ENCODE data around the gene SLC29A2.
"Not testable (repeated sequence)": the region's sequence is repeated elsewhere in the genome, so short reads cannot be mapped to it uniquely, and the experiment has no call there.

Gene SLC29A2

DNA sequence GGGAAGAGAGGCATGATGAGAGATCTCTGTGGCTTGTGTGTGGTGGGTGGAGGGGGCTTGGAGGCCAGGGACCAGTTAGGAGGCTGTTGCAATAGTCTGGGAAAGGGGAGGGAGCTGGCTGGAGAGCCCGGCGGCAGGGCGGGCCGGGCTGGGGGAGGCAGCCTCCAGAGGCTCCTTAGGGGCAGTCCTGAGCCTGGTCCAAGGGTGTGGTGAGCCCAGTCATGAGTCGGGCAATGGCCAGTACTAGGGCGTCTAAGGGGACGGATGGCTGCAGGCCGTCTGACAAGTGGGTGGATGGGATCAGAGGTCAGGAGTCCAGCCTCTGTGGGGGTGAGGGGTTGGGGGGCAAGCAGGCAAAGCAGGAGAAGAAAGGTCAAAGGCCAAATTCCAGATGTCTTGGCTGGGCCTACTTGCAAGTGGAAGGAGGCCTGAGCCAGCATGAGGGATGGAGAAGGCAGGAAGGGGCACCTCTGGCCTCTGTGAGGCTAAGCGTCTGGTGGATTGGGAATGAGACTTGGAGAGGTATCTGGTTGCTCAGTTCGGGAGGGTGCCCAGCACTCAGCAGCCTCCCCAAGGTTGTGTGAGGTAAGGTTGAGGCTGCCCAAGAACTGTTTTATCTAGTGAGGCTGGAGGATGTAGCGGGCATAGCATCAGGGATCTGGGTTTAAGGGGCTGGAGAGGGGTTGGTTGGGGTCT, 48.7 kb downstream of the SLC29A2 start:
- Histone ChIP-seq H3K4me1 (ENCODE audit: insufficient read depth, poor library complexity, severe bottlenecking) (peaks cover 27% of the 10 kb centered on the region), H3K9me3 (ENCODE audit: severe bottlenecking) (peaks cover 3% of the 10 kb centered on the region), H3K27me3 (ENCODE audit: insufficient read depth, poor library complexity, severe bottlenecking) (no peaks in the 10 kb centered on the region), H3K36me3 (ENCODE audit: low read depth) (no peaks in the 10 kb centered on the region), H3K27ac (ENCODE audit: poor library complexity, severe bottlenecking) (no peak overlapping the region), H3K4me3 (ENCODE audit: severe bottlenecking) (no peak overlapping the region)
- no peak for DNase-seq (ENCODE audit: low spot score)
- TF ChIP-seq, protein P1, sequence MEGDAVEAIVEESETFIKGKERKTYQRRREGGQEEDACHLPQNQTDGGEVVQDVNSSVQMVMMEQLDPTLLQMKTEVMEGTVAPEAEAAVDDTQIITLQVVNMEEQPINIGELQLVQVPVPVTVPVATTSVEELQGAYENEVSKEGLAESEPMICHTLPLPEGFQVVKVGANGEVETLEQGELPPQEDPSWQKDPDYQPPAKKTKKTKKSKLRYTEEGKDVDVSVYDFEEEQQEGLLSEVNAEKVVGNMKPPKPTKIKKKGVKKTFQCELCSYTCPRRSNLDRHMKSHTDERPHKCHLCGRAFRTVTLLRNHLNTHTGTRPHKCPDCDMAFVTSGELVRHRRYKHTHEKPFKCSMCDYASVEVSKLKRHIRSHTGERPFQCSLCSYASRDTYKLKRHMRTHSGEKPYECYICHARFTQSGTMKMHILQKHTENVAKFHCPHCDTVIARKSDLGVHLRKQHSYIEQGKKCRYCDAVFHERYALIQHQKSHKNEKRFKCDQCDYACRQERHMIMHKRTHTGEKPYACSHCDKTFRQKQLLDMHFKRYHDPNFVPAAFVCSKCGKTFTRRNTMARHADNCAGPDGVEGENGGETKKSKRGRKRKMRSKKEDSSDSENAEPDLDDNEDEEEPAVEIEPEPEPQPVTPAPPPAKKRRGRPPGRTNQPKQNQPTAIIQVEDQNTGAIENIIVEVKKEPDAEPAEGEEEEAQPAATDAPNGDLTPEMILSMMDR (IDR thresholded peaks at IDR 0.05; ENCODE audit: poor library complexity, severe bottlenecking): no peak
- no peak for ATAC-seq (ENCODE audit: low read depth)

GRCh38 chr11:66321606-66322005, 50.0 kb downstream of the SLC29A2 start:
- Histone ChIP-seq H3K4me1 (ENCODE audit: insufficient read depth, poor library complexity, severe bottlenecking) (peaks cover 14% of the 10 kb centered on the region), H3K27ac (ENCODE audit: poor library complexity, severe bottlenecking) (no peak overlapping the region), H3K9me3 (ENCODE audit: severe bottlenecking) (peaks cover 3% of the 10 kb centered on the region), H3K4me3 (ENCODE audit: severe bottlenecking) (no peak overlapping the region), H3K27me3 (ENCODE audit: insufficient read depth, poor library complexity, severe bottlenecking) (no peaks in the 10 kb centered on the region), H3K36me3 (ENCODE audit: low read depth) (no peaks in the 10 kb centered on the region)
- TF ChIP-seq, protein P1 (IDR thresholded peaks at IDR 0.05; ENCODE audit: poor library complexity, severe bottlenecking): no peak
- no peak for DNase-seq (ENCODE audit: low spot score)
- ATAC-seq (ENCODE audit: low read depth): no peak

GRCh38 chr11:66320748-66321147, 50.8 kb downstream of the SLC29A2 start:
- not testable (repeated sequence) for ATAC-seq (ENCODE audit: low read depth); H3K4me1 ChIP-seq (ENCODE audit: insufficient read depth, poor library complexity, severe bottlenecking); H3K27me3 ChIP-seq (ENCODE audit: insufficient read depth, poor library complexity, severe bottlenecking); DNase-seq (ENCODE audit: low spot score); H3K4me3 ChIP-seq (ENCODE audit: severe bottlenecking); H3K9me3 ChIP-seq (ENCODE audit: severe bottlenecking); H3K36me3 ChIP-seq (ENCODE audit: low read depth); H3K27ac ChIP-seq (ENCODE audit: poor library complexity, severe bottlenecking)

- H3K27me3 ChIP-seq (ENCODE audit: insufficient read depth, poor library complexity, severe bottlenecking); ATAC-seq (ENCODE audit: low read depth); H3K36me3 ChIP-seq (ENCODE audit: low read depth); DNase-seq (ENCODE audit: low spot score); H3K9me3 ChIP-seq (ENCODE audit: severe bottlenecking); H3K4me1 ChIP-seq (ENCODE audit: insufficient read depth, poor library complexity, severe bottlenecking); H3K4me3 ChIP-seq (ENCODE audit: severe bottlenecking); H3K27ac ChIP-seq (ENCODE audit: poor library complexity, severe bottlenecking): not testable (repeated sequence)
Observed at GRCh38 chr11:66320289-66320688, 51.3 kb downstream of the SLC29A2 start.

DNA sequence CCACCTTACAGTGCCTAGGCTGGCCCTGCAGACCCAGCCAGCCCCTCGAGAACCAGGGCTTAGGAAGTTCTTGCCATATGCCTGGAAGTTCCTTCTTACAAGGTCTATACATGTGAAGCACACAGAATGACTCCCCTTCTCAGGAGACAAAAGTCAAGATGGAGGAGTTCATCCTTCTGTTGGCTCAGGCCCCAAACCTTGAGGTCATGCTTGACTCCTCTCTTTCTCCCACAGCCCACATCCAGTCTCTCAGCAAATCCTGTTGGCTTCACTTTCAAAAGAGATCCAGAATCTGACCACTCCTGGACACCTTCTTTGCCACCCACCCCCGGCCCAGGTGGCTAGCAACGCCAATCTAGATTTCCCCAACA, 53.0 kb downstream of the SLC29A2 start:
- DNase-seq (ENCODE audit: low spot score) (no peak), ATAC-seq (ENCODE audit: low read depth) (no peak)
- H3K27ac ChIP-seq (ENCODE audit: poor library complexity, severe bottlenecking): peak overlapping the region; percentile 2
- H3K4me3 ChIP-seq (ENCODE audit: severe bottlenecking): no peak overlapping the region
- H3K36me3 ChIP-seq (ENCODE audit: low read depth): no peaks in the 10 kb centered on the region
- H3K4me1 ChIP-seq (ENCODE audit: insufficient read depth, poor library complexity, severe bottlenecking): peaks cover 6% of the 10 kb centered on the region
- TF ChIP-seq, protein P1 (IDR thresholded peaks at IDR 0.05; ENCODE audit: poor library complexity, severe bottlenecking): no peak
- H3K9me3 ChIP-seq (ENCODE audit: severe bottlenecking): peaks cover 3% of the 10 kb centered on the region
- no peaks in the 10 kb centered on the region for H3K27me3 ChIP-seq (ENCODE audit: insufficient read depth, poor library complexity, severe bottlenecking)

Data from RWPE2 (cell line).